Caki2 (cell line): Measurements from ENCODE around the gene PDIK1L. TPM values are rescaled to one million over a fixed set of nuclear protein-coding genes. Genes with fewer than 3 reads are reported as not detected.
"Not testable (repeated sequence)": the region's sequence is repeated elsewhere in the genome, so short reads cannot be mapped to it uniquely, and the experiment has no call there.

Experiments used
- DNase-seq: peaks from one replicate; pipeline ENCODE4 v3.0.0-alpha.2; 2015; ENCODE audit warnings: low read depth
- in situ Hi-C: cut with HindIII; loops from 2 replicates; pipeline ENCODE4 v1.10.0; 2016; ENCODE audit warnings: low sequenced_read_pairs, low pct_unique_long_range_greater_than_20kb, mixed read lengths
- total RNA-seq: library from RNA; depleted of rRNA; stranded (reverse); fragments of >200 nt; shearing (Covaris generic); gene quantifications from 2 replicates; pipeline ENCODE4 v1.2.3, GENCODE V29; 2014; ENCODE audit warnings: low replicate concordance

Gene PDIK1L
- total RNA-seq, 1 experiment from 2014 or later, result 5.7 TPM

GRCh38 chr1:26084091-26084561 is 27.5 kb upstream of the PDIK1L start:
- no peak for DNase-seq
- in situ Hi-C loops, result no loop called here

DNA sequence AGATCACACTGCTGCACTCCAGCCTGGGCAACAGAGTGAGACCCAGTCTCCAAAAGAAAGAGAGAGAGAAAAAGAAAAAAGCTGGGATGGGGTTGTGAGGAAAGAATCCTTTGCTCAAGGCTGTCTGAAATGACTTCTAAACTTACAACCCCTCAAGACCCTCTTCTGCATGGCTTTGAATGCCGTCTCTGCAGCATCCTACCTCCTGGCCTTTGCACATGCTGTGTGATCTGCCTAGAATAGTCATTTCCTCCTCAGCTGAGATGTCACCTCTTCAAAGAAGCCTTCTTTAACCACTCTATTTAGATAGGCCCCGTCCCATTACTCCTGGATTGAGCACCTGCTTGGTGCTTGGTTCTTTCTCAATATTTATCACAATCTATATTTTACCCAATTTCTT is 26.8 kb upstream of the PDIK1L start:
- in situ Hi-C loops, result no loop called here
- DNase-seq, result no peak

DNA sequence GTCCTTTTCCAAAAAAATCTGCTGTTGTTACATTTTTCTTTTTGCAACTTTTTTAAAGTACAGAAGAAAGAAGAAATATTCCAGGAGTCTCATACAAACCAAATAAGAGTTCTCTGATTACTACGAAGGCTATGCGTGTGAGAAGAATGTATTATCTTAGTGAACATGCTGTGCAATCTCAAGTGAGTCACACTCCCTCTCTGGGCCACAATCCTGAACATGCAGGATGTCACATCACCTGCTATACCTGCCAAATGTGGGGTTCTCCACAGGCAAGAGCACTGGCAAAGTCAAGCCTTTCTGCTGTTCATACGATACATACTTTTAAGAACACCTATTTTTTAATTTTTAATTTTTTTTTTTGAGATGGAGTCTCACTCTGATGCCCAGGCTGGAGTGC is 22.5 kb upstream of the PDIK1L start:
- in situ Hi-C loops, result no loop called here
- DNase-seq, result no peak

DNA sequence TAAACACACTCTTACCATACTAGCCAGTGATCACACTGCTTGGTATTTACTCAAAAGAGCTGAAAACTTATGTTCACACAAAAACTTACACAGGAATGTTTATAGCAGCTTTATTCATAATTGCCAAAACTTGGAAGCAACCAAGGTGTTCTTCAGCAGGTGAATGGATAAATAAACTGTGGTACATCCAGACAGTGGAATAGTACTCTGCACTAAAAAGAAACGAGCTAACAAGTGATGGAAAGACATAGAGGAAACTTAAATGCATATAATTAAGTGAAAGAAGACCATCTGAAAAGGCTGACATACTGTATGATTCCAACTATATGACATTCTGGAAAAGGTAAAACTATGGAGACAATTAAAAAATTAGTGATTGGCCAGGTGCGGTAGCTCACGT is 20.7 kb upstream of the PDIK1L start:
- no peak for DNase-seq
- in situ Hi-C loops, result no loop called here

DNA sequence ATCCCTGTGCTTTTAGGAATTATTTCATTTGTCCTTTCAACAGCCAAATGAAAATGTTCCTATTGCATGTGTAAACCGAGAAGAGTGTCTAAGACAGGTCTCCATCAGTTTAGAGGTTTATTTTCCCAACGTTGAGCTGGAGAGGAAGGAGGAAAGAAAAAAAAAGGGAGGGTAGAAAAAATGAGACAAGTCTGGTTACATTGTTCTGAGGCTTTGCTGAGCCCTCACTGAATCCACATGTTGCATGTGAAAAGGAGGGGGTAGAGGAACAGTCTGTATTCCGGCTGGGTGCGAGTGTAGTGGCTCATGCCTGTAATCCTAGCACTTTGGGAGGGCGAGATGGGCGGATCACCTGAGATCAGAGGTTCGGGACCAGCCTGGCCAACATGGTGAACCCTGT is 19.2 kb upstream of the PDIK1L start:
- no peak for DNase-seq
- in situ Hi-C loops, result no loop called here

GRCh38 chr1:26093569-26093968 is 18.1 kb upstream of the PDIK1L start:
- in situ Hi-C loops, DNase-seq: not testable (repeated sequence)

- no peak for DNase-seq
- in situ Hi-C loops, result no loop called here
Measured at GRCh38 chr1:26094076-26094669, 17.5 kb upstream of the PDIK1L start.

DNA sequence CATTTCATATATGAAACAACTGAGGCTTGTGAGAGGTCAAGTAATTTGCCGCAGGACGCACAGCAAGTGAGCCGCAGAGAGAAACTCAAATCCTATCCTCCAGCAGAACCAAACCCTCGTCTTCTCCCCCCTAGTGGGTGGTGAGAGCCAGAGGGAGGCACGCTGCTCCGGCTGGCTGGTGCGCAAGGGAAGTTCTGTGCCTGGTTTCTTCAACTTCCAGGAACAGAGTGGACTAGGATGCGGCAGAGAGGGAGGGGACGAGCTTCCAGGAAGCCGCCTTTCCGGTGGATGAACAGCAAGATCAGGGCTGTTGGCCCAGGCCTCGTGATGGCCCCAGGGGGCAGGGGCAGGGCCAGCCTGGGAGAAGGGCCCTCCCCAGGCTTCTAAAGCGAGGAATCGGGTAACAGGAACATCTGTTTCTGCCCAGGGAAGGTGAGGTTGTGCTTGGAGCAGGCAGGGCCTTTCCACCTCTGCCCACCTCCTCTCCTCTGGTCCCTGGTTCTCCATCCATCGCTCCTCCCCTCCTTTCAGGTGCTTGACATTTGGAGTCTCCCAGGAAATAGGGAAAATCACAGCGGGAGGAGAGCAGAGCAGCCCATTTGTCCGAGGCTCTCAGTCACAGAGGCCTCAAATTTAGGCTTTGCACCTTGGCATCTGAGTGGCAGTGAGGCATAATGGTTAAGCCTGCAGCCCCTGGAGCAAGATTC is 16.8 kb upstream of the PDIK1L start:
- in situ Hi-C loops, result no loop called here
- DNase-seq, result no peak

- in situ Hi-C loops, result no loop called here
- no peak for DNase-seq
Measured at GRCh38 chr1:26096471-26096870, 15.2 kb upstream of the PDIK1L start.

DNA sequence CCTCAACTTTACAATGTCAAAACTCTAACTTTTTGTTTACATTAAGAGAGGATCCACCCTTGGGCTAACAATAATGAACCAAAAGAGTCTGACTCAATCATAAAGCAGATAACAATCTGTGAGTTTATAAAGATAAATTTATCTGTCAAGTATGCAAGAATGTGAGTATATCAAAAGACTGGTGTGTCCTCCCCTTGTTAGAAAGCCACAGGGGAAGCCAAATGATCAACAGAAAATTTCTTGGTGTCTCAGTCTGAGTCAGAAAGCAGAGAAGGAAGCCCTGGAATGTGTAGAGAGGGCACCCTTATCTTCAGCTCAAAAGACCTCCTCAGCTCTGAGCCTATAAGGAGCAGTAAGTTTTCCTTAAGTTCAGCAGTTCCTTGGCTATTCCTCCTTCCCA is 13.9 kb upstream of the PDIK1L start:
- in situ Hi-C loops, result no loop called here
- DNase-seq, result peak; percentile 31

DNA sequence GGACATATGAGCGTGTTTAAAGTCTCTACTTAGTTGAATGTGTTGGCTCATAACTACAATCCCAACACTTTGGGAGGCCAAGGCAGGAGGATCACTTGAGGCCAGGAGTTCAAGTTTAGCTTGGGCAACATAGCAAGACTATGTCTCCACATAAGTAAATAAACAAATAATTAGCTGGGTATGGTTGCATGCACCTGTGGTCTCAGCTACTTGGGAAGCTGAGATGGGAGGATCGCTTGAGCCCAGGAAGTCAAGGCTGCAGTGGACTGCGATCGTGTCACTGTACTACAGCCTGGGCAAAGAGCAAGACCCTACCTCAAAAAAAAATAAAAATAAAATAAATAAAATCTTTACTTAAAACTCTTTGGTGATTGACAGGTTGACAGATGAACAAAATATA is 13.0 kb upstream of the PDIK1L start:
- in situ Hi-C loops, result no loop called here
- DNase-seq, result no peak

DNA sequence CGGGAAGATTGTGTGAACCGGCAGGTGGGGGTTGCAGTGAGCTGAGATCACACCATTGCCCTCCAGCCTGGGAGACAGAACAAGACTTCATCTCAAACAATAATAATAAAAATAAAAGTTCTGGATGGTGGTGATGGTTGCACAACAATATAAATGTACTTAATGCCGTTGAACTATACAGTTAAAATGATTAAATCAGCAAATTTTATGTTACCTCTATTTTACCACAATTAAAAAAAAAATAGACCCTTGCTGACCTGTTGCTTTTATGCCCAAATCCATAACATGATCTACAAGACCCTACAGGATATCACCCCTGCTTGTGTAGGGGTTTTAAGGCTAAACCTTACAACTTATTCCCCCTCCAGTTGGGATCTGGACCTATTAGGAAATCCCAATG is 11.8 kb upstream of the PDIK1L start:
- DNase-seq, result no peak
- in situ Hi-C loops, result loop anchor here (10.0 kb wide), 1 partner anchor 135 kb away; the partner anchor contains the start of gene CEP85

GRCh38 chr1:26100204-26100603 is 11.4 kb upstream of the PDIK1L start:
- not testable (repeated sequence) for DNase-seq
- in situ Hi-C loops, result loop anchor here (10.0 kb wide), 1 partner anchor 135 kb away; the partner anchor contains the start of gene CEP85

DNA sequence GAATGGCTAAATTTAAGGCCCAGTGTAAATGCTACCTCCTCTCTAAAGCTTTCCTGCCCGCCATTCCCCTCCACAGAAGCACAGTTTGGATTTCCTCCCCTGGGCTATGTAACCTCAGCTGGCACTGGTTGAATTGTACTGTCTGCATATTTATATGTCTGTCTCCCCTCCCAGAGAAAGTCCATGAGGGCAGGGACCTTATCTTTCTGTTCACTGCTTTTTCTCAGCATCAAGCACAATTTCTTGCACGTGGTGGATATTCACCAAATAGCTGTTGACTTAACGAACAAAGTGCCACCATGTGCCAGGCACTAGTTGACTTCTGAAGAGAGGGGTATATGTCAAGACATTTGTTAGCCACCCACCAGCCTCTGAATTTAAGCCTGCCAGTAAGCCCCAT is 9.5 kb upstream of the PDIK1L start:
- in situ Hi-C loops, result loop anchor here (10.0 kb wide), 1 partner anchor 133 kb away; the partner anchor contains the start of gene CEP85
- no peak for DNase-seq

- in situ Hi-C loops, result loop anchor here (10.0 kb wide), 1 partner anchor 132 kb away; the partner anchor contains the start of gene CEP85
- no peak for DNase-seq
Measured at GRCh38 chr1:26102526-26102925, 9.1 kb upstream of the PDIK1L start.

- DNase-seq, result not testable (repeated sequence)
- in situ Hi-C loops, result loop anchor here (10.0 kb wide), 1 partner anchor 130 kb away; the partner anchor contains the start of gene CEP85
Measured at GRCh38 chr1:26105226-26105548, 6.4 kb upstream of the PDIK1L start.

DNA sequence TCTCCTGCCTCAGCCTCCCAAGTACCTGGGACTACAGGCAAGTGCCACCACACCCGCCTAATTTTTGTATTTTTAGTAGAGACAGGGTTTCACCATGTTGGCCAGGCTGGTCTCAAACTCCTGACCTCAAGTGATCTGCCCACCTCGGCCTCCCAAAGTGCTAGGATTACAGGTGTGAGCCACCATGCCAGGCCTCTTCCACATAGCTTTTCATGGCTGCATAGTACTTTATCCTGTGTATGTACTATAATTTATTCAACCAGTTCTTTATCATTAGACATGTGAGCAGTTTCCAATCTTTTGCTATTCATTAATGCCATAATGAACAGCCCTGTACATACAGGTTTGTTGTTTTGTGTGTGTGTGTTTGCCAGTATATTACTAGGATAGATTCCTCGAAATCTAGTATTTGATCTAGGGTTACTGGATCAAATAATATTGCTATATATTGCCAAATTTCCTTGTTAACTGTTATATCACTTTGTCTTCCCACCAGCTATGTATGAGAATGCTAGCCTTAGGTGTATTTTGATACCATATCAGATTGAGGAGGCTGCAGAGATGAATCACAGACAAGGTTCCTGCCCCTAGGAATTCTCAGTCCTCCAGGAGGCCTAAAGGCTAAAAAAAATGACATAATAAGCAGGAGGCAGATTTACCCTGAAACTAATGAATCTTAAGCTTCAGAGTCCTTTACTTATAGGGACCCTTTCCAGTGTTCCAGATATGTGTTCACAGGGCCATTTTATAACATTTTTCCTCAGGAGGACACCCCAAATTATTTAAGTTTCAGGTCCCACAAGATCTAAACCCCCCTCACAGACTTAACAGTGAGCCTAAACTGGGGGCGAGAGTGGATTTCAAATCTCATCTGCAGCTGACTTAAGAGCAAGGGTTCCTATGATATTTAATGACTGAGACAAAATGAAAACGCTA is 2.1 kb upstream of the PDIK1L start:
- no peak for DNase-seq
- in situ Hi-C loops, result loop anchor here (10.0 kb wide), 1 partner anchor 125 kb away; the partner anchor contains the start of gene CEP85

- peak; percentile 76 for DNase-seq
- in situ Hi-C loops, result no loop called here
Measured at GRCh38 chr1:26110731-26111529, 694 bp upstream of the PDIK1L start.
